Measurements from ENCODE around the gene ERAL1. TPM values are rescaled to one million over a fixed set of nuclear protein-coding genes. Genes with fewer than 3 reads are reported as not detected.

ERAL1 gene
- total RNA-seq (ENCODE audit: low replicate concordance), result 16.3 and 38.1 TPM in 2 replicates

- TF ChIP-seq CTCF (IDR thresholded peaks at IDR 0.05; ENCODE audit: insufficient read depth, low read length), result peak; percentile 2
- peak; percentile 86 for DNase-seq (ENCODE audit: low read depth)
- H3K4me3 ChIP-seq (ENCODE audit: low read depth, low read length), result peak within 1 kb of the TSS; percentile 97
These were observed at the start of gene ERAL1 for GRCh38 chr17:28854457-28855335. Gene ERAL1, plus strand, starts transcription at chr17:28855016. Its CDS starts 19 bp downstream, at chr17:28855035.

GRCh38 chr17:28807925-28808634 lies 46.7 kb upstream of the ERAL1 start:
- TF ChIP-seq CTCF (IDR thresholded peaks at IDR 0.05; ENCODE audit: insufficient read depth, low read length), result no peak
- H3K4me3 ChIP-seq (ENCODE audit: low read depth, low read length), result no peak overlapping the region
- DNase-seq (ENCODE audit: low read depth), result peak; percentile 83

GRCh38 chr17:28810437-28810836 lies 44.4 kb upstream of the ERAL1 start:
- no peak for TF ChIP-seq CTCF (IDR thresholded peaks at IDR 0.05; ENCODE audit: insufficient read depth, low read length)
- no peak for DNase-seq (ENCODE audit: low read depth)
- H3K4me3 ChIP-seq (ENCODE audit: low read depth, low read length), result no peak overlapping the region

- peak overlapping the region; percentile 92 for H3K4me3 ChIP-seq (ENCODE audit: low read depth, low read length)
- peak; percentile 24 for DNase-seq (ENCODE audit: low read depth)
- TF ChIP-seq CTCF (IDR thresholded peaks at IDR 0.05; ENCODE audit: insufficient read depth, low read length), result no peak
These were observed 43.1 kb upstream of the ERAL1 start for GRCh38 chr17:28811651-28812090.

GRCh38 chr17:28812091-28812747 lies 42.6 kb upstream of the ERAL1 start:
- no peak for TF ChIP-seq CTCF (IDR thresholded peaks at IDR 0.05; ENCODE audit: insufficient read depth, low read length)
- peak; percentile 95 for DNase-seq (ENCODE audit: low read depth)
- peak overlapping the region; percentile 92 for H3K4me3 ChIP-seq (ENCODE audit: low read depth, low read length)

GRCh38 chr17:28812748-28813377 lies 42.0 kb upstream of the ERAL1 start:
- DNase-seq (ENCODE audit: low read depth), result peak; percentile 70
- peak overlapping the region; percentile 91 for H3K4me3 ChIP-seq (ENCODE audit: low read depth, low read length)
- TF ChIP-seq CTCF (IDR thresholded peaks at IDR 0.05; ENCODE audit: insufficient read depth, low read length), result no peak

Data from fibroblast of the aortic adventitia (primary cell).